HCT116 (cell line): ENCODE data around the gene AFTPH. TPM values are rescaled to one million over a fixed set of nuclear protein-coding genes. Genes with fewer than 3 reads are reported as not detected.

ENCODE experiments used
- ATAC-seq: fragments of 200-7000 bp; cut with Tn5 transposase; 2 replicates; pipeline ENCODE4 v1.9.1; 2020; ENCODE audit warnings: mild to moderate bottlenecking, moderate library complexity
- BruUV-seq: library from RNA; stranded (reverse); fragments of 400-500 nt; replicated peaks from 2 replicates; lab custom pipeline; 2021; lab: Mats Ljungman, UMichigan
- CTCF ChIA-PET: fragments of 300-600 bp; sonication (Branson Sonifier 250); formaldehyde crosslinking; loops from one replicate; lab custom pipeline; 2021; ENCODE audit warnings: antibody characterized with exemption; lab: Charles Lee
- POLR2A ChIA-PET: fragments of 300-600, 350-600 bp; sonication (Branson Sonifier 250); formaldehyde crosslinking; loops from one replicate; lab custom pipeline; 2021; ENCODE audit warnings: antibody characterized with exemption; lab: Charles Lee
- RAD21 ChIA-PET, 2 experiments: fragments of 300-600 bp; sonication (Branson Sonifier 250); formaldehyde crosslinking; loops; one replicate each; lab custom pipeline; 2023; ENCODE audit warnings: low total read pairs in 2 of 2; ENCODE audit not compliant: uncharacterized antibody in 2 of 2, unreplicated experiment in 2 of 2, low non-redundant PET in 1 of 2; lab: Charles Lee
- DNase-seq: peaks from one replicate; pipeline ENCODE4 v3.0.0-alpha.2; 2010; ENCODE audit warnings: low read depth, low spot score
- H2AFZ ChIP-seq: fragments of 200-600 bp; shearing (Covaris generic), sonication (generic); 2 replicates; pipeline ENCODE4 v1.6.1; 2017; ENCODE audit warnings: low read depth, mixed run types, mixed read lengths, antibody characterized with exemption, low read length; ENCODE audit not compliant: poor library complexity, severe bottlenecking
- H3K27ac ChIP-seq: 2 replicates; pipeline ENCODE4 v1.5.1; 2012; ENCODE audit warnings: low read depth, low read length
- H3K27me3 ChIP-seq: fragments of 200-600 bp; sonication (generic); 2 replicates; pipeline ENCODE4 v1.6.1; 2016; ENCODE audit warnings: mixed run types, low read length, mixed read lengths; ENCODE audit not compliant: insufficient read depth
- H3K36me3 ChIP-seq, 2 experiments: fragments of 200-500 bp in 1 of 2; fragments of 200-600 bp in 1 of 2; sonication (Bioruptor generic) in 1 of 2; sonication (generic) in 1 of 2; 2 replicates each; pipeline versions ENCODE4 v1.5.1 to v1.6.1; 2014 to 2016; ENCODE audit warnings: low read length in 2 of 2, inconsistent platforms in 1 of 2, mixed read lengths in 1 of 2, mixed run types in 1 of 2; ENCODE audit not compliant: insufficient read depth in 2 of 2, control insufficient read depth in 1 of 2
- H3K4me1 ChIP-seq, 2 experiments: fragments of 200-600 bp in 1 of 2; sonication (generic) in 1 of 2; 2 replicates each; pipeline versions ENCODE4 v1.5.1 to v1.6.1; 2012 to 2017; ENCODE audit warnings: low read length in 2 of 2, inconsistent platforms in 1 of 2, mild to moderate bottlenecking in 1 of 2, mixed read lengths in 1 of 2, mixed run types in 1 of 2, moderate library complexity in 1 of 2; ENCODE audit not compliant: insufficient read depth in 2 of 2, control insufficient read depth in 1 of 2
- H3K4me2 ChIP-seq: fragments of 200-600 bp; sonication (generic); 2 replicates; pipeline ENCODE4 v1.6.1; 2017; ENCODE audit warnings: mixed run types, low read length, mixed read lengths
- H3K4me3 ChIP-seq, 2 experiments: fragments of 200-600 bp in 1 of 2; sonication (generic) in 1 of 2; replicated peaks in 1 of 2; 2 replicates each; pipeline ENCODE4 v1.5.1; 2011 to 2016; ENCODE audit warnings: low read length in 2 of 2, control low read depth in 1 of 2, low read depth in 1 of 2, mild to moderate bottlenecking in 1 of 2, mixed read lengths in 1 of 2, mixed run types in 1 of 2
- H3K79me2 ChIP-seq: fragments of 200-600 bp; sonication (generic); 2 replicates; pipeline ENCODE4 v1.6.1; 2017; ENCODE audit warnings: mild to moderate bottlenecking, mixed run types, low read length, moderate library complexity, mixed read lengths; ENCODE audit not compliant: insufficient read depth
- H3K9ac ChIP-seq: fragments of 200-600 bp; sonication (generic); 2 replicates; pipeline ENCODE4 v1.6.1; 2016; ENCODE audit warnings: low read length, mixed read lengths
- H3K9me2 ChIP-seq: fragments of 200-600 bp; sonication (generic), shearing (Covaris generic); 2 replicates; pipeline ENCODE4 v1.6.1; 2017; ENCODE audit warnings: mixed run types, mild to moderate bottlenecking, moderate library complexity; ENCODE audit not compliant: insufficient read depth
- H3K9me3 ChIP-seq, 2 experiments: fragments of 200-500 bp in 1 of 2; fragments of 200-600 bp in 1 of 2; sonication (Bioruptor generic) in 1 of 2; sonication (generic) in 1 of 2; 2 replicates each; pipeline ENCODE4 v1.6.1; 2014 to 2017; ENCODE audit warnings: low read length in 2 of 2, mixed read lengths in 2 of 2, inconsistent platforms in 1 of 2, low read depth in 1 of 2, mild to moderate bottlenecking in 1 of 2, mixed run types in 1 of 2, moderate library complexity in 1 of 2; ENCODE audit not compliant: control insufficient read depth in 1 of 2, insufficient read depth in 1 of 2
- H4K20me1 ChIP-seq: fragments of 200-600 bp; sonication (generic), shearing (Covaris generic); 2 replicates; pipeline ENCODE4 v1.6.1; 2017; ENCODE audit warnings: mixed run types, mild to moderate bottlenecking, moderate library complexity; ENCODE audit not compliant: insufficient read depth
- ATF3 ChIP-seq: IDR thresholded peaks from 2 replicates; pipeline ENCODE4 v1.6.1; 2012
- CTCF ChIP-seq, 3 experiments: fragments of 200-600 bp in 1 of 3; sonication (generic) in 1 of 3; IDR thresholded peaks in 2 of 3; conservative IDR thresholded peaks in 1 of 3; 2 replicates each; pipeline ENCODE4 v1.5.1; 2012 to 2017; ENCODE audit warnings: low read depth in 2 of 3, low read length in 2 of 3, antibody characterized with exemption in 1 of 3, borderline replicate concordance in 1 of 3, control low read depth in 1 of 3, mild to moderate bottlenecking in 1 of 3, mixed read lengths in 1 of 3, mixed run types in 1 of 3, moderate library complexity in 1 of 3; ENCODE audit not compliant: insufficient read depth in 1 of 3
- EZH2phosphoT487 ChIP-seq: fragments of 200-600 bp; IDR thresholded peaks from 2 replicates; pipeline ENCODE4 v1.6.1; 2018; ENCODE audit warnings: antibody characterized with exemption, borderline replicate concordance
- JUND ChIP-seq: IDR thresholded peaks from 2 replicates; pipeline ENCODE4 v1.6.1; 2012
- POLR2AphosphoS5 ChIP-seq: IDR thresholded peaks from 2 replicates; pipeline ENCODE4 v1.6.1; 2011; ENCODE audit warnings: mild to moderate bottlenecking, low read depth, low read length, moderate library complexity
- RAD21 ChIP-seq: IDR thresholded peaks from 2 replicates; pipeline ENCODE4 v1.6.1; 2012; ENCODE audit warnings: low read depth, mild to moderate bottlenecking
- SRF ChIP-seq: IDR thresholded peaks from 2 replicates; pipeline ENCODE4 v1.6.1; 2012; ENCODE audit warnings: low read depth
- ZBTB33 ChIP-seq: IDR thresholded peaks from 2 replicates; pipeline ENCODE4 v1.6.1; 2011; ENCODE audit warnings: mild to moderate bottlenecking, low read length, moderate library complexity; ENCODE audit not compliant: insufficient replicate concordance; ENCODE audit errors: extremely low read depth
- ZNF274 ChIP-seq: fragments of 200-500 bp; sonication (Bioruptor generic); IDR thresholded peaks from 2 replicates; pipeline ENCODE4 v1.6.1; 2014; ENCODE audit warnings: mild to moderate bottlenecking, low read depth, low read length, inconsistent platforms
- intact Hi-C: fragments of 100-400 bp; cut with micrococcal nuclease; formaldehyde crosslinking; loops from 2 replicates; pipeline ENCODE4 v1.10.0; 2022
- total RNA-seq: library from RNA; stranded (reverse); gene quantifications from one replicate; pipeline ENCODE4 v1.2.1, GENCODE V29; 2021; ENCODE audit not compliant: unreplicated experiment

Gene AFTPH
- total RNA-seq, 1 experiment from 2014 or later = 23.6 TPM

GRCh38 chr2:64606479-64607363 lies 82.6 kb downstream of the AFTPH start:
- Histone ChIP-seq H3K79me2 (no peaks in the 10 kb centered on the region), H3K9ac (no peak overlapping the region), H3K9me3 (no peaks in the 10 kb centered on the region; a peak in 1 of 4 replicates), H3K27ac (no peak overlapping the region), H3K36me3 (no peaks in the 10 kb centered on the region), H3K27me3 (no peaks in the 10 kb centered on the region), H4K20me1 (no peaks in the 10 kb centered on the region), H3K4me3 (no peak overlapping the region), H3K4me2 (no peak overlapping the region), H3K4me1 (peaks cover 0 to 5% of the 10 kb centered on the region in 2 experiments; a peak in 1 of 4 replicates), H2AFZ (no peak overlapping the region), H3K9me2 (no peaks in the 10 kb centered on the region)
- ChIA-PET CTCF (no interaction called here), POLR2A (interaction anchor here (1.4 kb wide), 1 partner anchor 225 kb away, joined by 3 read pairs; no protein-coding TSS in a partner anchor), RAD21 (no interaction called here)
- DNase-seq (no peak), ATAC-seq (peak; percentile 65)
- no TSS peak for BruUV-seq
- TF ChIP-seq ATF3 (no peak), EZH2phosphoT487 (no peak), JUND (no peak), POLR2AphosphoS5 (no peak), SRF (no peak), RAD21 (no peak), ZNF274 (no peak), ZBTB33 (no peak), CTCF (IDR thresholded peaks at IDR 0.05 in 2 of 3, conservative IDR thresholded peaks at IDR 0.05 in 1 of 3; ENCODE audit: borderline replicate concordance in 1 of 3, insufficient read depth in 1 of 3, low read depth in 2 of 3, low read length in 2 of 3) (no peak)
- intact Hi-C loops = no loop called here
